Endothelial cell (in vitro differentiated cells): ENCODE measurements around the gene RFESD. TPM values are rescaled to one million over a fixed set of nuclear protein-coding genes. Genes with fewer than 3 reads are reported as not detected.

ENCODE experiments used
- DNase-seq: peaks from one replicate; pipeline ENCODE4 v3.0.0; 2021; ENCODE audit warnings: low spot score
- H3K27ac Mint-ChIP-seq: one replicate; pipeline ENCODE4 v1.8.0; 2021; ENCODE audit warnings: mixed read lengths, inconsistent platforms; ENCODE audit not compliant: unreplicated experiment
- H3K27me3 Mint-ChIP-seq: one replicate; pipeline ENCODE4 v1.8.0; 2021; ENCODE audit warnings: mild to moderate bottlenecking, moderate library complexity, mixed read lengths, inconsistent platforms; ENCODE audit not compliant: unreplicated experiment
- H3K36me3 Mint-ChIP-seq: one replicate; pipeline ENCODE4 v1.8.0; 2021; ENCODE audit warnings: mild to moderate bottlenecking, low read depth, mixed read lengths, inconsistent platforms; ENCODE audit not compliant: unreplicated experiment
- H3K4me1 Mint-ChIP-seq: one replicate; pipeline ENCODE4 v1.8.0; 2021; ENCODE audit warnings: mild to moderate bottlenecking, mixed read lengths, inconsistent platforms; ENCODE audit not compliant: unreplicated experiment
- H3K4me3 Mint-ChIP-seq: one replicate; pipeline ENCODE4 v1.8.0; 2021; ENCODE audit warnings: mild to moderate bottlenecking, mixed read lengths, inconsistent platforms; ENCODE audit not compliant: unreplicated experiment
- H3K9me3 Mint-ChIP-seq: one replicate; pipeline ENCODE4 v1.8.0; 2021; ENCODE audit warnings: mixed read lengths, inconsistent platforms; ENCODE audit not compliant: unreplicated experiment
- total RNA-seq: library from RNA; stranded (reverse); fragmentation: NEBNext Ultra II Directional; extraction: Animal tissue kit (Norgen Biotek cat#: 25700); gene quantifications from one replicate; pipeline ENCODE4 v1.2.1, GENCODE V29; 2021; ENCODE audit not compliant: unreplicated experiment
- TF ChIP-seq, protein P1 (sequence below): fragments of 200-600 bp; sonication (generic); IDR thresholded peaks from one replicate; pipeline ENCODE4 v1.5.0; 2021; ENCODE audit warnings: antibody characterized with exemption; ENCODE audit not compliant: unreplicated experiment

The RFESD gene
- total RNA-seq, 1 donor from 2014 or later, result 0.97 TPM

DNA sequence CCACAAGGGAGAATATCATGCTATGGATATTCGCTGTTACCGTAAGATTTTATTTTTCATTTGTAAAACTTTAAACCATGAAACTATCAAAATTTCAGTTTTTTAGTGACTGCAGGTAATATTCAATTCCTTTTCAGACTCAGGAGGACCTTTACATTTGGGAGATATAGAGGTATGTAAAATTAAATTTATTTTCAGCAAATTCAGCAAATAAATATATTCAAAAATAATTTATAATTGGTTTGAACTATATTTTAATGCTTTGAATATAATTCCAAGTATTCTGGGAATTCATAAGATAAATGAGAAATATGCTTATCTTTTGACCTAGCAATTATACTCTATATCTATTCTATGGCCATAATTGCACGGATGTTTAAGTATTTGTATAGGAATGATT lies 7.6 kb downstream of the RFESD start:
- no peaks in the 10 kb centered on the region for H3K27me3 Mint-ChIP-seq
- no peaks in the 10 kb centered on the region for H3K9me3 Mint-ChIP-seq
- TF ChIP-seq, protein P1, sequence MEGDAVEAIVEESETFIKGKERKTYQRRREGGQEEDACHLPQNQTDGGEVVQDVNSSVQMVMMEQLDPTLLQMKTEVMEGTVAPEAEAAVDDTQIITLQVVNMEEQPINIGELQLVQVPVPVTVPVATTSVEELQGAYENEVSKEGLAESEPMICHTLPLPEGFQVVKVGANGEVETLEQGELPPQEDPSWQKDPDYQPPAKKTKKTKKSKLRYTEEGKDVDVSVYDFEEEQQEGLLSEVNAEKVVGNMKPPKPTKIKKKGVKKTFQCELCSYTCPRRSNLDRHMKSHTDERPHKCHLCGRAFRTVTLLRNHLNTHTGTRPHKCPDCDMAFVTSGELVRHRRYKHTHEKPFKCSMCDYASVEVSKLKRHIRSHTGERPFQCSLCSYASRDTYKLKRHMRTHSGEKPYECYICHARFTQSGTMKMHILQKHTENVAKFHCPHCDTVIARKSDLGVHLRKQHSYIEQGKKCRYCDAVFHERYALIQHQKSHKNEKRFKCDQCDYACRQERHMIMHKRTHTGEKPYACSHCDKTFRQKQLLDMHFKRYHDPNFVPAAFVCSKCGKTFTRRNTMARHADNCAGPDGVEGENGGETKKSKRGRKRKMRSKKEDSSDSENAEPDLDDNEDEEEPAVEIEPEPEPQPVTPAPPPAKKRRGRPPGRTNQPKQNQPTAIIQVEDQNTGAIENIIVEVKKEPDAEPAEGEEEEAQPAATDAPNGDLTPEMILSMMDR, result no peak
- no peak overlapping the region for H3K27ac Mint-ChIP-seq
- no peaks in the 10 kb centered on the region for H3K36me3 Mint-ChIP-seq
- no peaks in the 10 kb centered on the region for H3K4me1 Mint-ChIP-seq
- no peak overlapping the region for H3K4me3 Mint-ChIP-seq
- DNase-seq, result no peak

DNA sequence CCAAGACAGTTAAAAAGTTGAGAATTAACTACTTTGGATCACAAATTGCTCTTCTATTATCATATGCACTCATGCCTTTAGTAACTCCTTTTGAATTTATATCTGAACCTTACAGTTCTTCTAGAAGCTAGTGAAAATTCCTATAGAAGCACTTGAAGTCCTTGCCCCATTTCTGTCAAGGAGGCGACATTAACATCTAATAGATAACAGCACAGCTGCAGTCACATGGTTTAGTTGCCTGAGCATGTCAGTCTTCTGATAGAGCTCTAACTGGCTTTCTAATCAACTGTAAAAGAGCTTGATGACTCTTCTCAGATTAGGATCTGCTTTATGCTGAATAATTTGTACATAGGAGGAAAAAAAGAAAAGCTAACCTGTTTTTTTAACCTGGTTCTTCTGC lies 9.0 kb downstream of the RFESD start:
- Mint-ChIP-seq H3K36me3 (no peaks in the 10 kb centered on the region), H3K27me3 (no peaks in the 10 kb centered on the region), H3K27ac (no peak overlapping the region), H3K4me3 (no peak overlapping the region), H3K9me3 (no peaks in the 10 kb centered on the region), H3K4me1 (no peaks in the 10 kb centered on the region)
- TF ChIP-seq, protein P1, result no peak
- DNase-seq, result no peak

DNA sequence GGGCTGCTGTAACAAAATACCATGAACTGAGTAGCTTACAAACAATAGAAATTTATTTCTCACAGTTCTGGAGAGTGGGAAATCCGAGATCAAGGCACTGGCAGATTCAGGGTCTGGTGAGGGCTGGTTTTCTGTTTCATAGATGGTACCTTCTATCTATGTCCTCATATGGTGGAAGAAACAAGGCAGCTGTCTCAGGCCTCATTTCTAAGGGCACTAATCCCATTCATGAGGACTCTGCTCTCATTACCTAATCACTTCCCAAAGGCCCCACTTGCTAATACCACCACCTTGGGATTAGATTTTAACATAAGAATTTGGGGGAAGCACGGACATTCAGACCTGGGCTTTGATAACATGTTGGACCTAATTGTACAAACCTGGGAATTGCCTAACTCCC lies 13.5 kb downstream of the RFESD start:
- Mint-ChIP-seq H3K36me3 (no peaks in the 10 kb centered on the region), H3K9me3 (no peaks in the 10 kb centered on the region), H3K27ac (no peak overlapping the region), H3K4me1 (no peaks in the 10 kb centered on the region), H3K27me3 (no peaks in the 10 kb centered on the region), H3K4me3 (no peak overlapping the region)
- no peak for DNase-seq
- TF ChIP-seq, protein P1, result no peak

DNA sequence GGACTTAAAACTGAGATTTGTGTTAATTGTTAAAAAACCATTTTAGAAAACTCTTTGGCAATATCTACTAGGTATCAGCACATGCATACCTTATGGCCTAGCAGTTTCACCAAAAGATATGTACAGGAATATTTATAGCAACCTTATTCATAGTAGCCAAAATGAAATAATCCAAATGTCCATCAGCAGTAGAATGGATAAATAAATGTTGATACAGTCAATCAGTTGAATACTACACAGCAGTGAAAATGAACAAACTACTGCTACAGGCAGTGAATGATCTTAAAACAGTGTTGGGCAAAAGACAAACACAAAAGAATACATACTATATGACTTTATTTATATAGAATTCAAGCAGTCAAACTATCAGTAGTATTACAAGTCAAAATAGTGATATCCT lies 16.4 kb downstream of the RFESD start:
- H3K9me3 Mint-ChIP-seq, result no peaks in the 10 kb centered on the region
- H3K27ac Mint-ChIP-seq, result no peak overlapping the region
- no peaks in the 10 kb centered on the region for H3K4me1 Mint-ChIP-seq
- no peaks in the 10 kb centered on the region for H3K36me3 Mint-ChIP-seq
- H3K27me3 Mint-ChIP-seq, result peaks cover 2% of the 10 kb centered on the region
- DNase-seq, result no peak
- TF ChIP-seq, protein P1, result no peak
- no peak overlapping the region for H3K4me3 Mint-ChIP-seq

DNA sequence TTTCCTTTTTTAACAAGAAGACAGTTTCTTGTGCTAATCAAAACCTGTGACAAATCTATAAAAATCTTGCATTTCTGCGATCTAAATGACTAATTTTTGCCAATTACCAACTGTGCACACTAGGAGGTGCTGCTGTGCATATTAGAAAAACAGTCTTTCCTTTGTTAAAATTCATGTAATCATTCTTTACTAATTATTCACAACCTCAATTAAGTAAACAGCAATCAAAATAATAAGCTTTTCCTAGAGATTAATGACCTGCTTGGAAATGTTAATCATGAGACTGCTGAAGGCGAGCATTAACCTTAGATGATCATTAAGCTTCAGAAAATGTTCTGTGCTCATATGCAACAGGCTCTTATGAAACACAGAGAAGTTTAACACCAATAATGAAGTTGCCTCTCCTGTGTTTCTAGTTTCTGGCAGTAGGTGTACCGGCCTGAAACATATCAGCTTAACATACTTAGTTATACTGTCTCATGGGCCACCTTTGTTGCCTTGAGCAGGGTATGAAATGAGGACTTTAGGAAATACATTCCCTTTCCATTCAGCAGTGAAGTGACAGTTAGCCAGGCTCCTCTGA lies 17.7 kb downstream of the RFESD start:
- H3K9me3 Mint-ChIP-seq, result no peaks in the 10 kb centered on the region
- TF ChIP-seq, protein P1, result peak; percentile 89
- peak; percentile 8 for DNase-seq
- H3K27ac Mint-ChIP-seq, result no peak overlapping the region
- H3K27me3 Mint-ChIP-seq, result peaks cover 2% of the 10 kb centered on the region
- no peak overlapping the region for H3K4me3 Mint-ChIP-seq
- H3K36me3 Mint-ChIP-seq, result no peaks in the 10 kb centered on the region
- peaks cover 11% of the 10 kb centered on the region for H3K4me1 Mint-ChIP-seq
